ENCODE data around the gene VEPH1. TPM values are rescaled to one million over a fixed set of nuclear protein-coding genes. Genes with fewer than 3 reads are reported as not detected.
"Not testable (repeated sequence)": the region's sequence is repeated elsewhere in the genome, so short reads cannot be mapped to it uniquely, and the experiment has no call there.

Gene VEPH1
- total RNA-seq, 1 experiment from 2014 or later: 127 TPM

- no peak for DNase-seq (ENCODE audit: low read depth)
- in situ Hi-C loops (cut with HindIII; ENCODE audit: low pct_unique_long_range_greater_than_20kb, low sequenced_read_pairs): no loop called here
Observed at GRCh38 chr3:157376603-157377300, 126.5 kb downstream of the VEPH1 start.

DNA sequence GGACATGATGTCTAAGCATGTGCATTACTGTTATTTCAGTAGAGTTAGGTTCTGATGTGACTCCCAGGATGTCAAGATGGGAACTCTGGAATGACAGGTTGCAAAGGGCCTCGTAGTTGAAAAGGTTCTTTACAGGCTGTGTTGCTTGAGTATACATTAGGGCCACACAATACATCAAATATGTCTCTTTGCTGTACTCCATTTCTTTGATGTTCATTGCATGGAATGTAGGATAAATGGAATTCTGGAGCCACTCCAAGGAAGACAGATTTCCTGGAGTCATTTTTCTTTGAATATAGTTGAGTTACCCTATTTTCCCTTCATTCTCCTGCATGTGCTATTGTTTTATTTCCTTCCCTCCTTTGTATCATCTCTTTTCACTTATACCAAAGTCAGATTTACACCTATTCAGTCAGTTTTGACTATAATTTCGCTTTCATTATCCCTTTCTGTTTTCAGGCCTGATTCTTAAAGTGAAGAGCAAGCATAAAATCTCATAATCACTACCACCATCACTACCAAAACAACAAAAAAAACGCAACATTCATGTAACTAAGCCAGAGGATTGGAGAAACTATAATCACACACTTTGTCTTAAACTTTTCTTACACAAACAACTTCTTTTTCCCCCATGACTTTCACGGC lies 127.8 kb downstream of the VEPH1 start:
- no peak for DNase-seq (ENCODE audit: low read depth)
- in situ Hi-C loops (cut with HindIII; ENCODE audit: low pct_unique_long_range_greater_than_20kb, low sequenced_read_pairs): no loop called here

DNA sequence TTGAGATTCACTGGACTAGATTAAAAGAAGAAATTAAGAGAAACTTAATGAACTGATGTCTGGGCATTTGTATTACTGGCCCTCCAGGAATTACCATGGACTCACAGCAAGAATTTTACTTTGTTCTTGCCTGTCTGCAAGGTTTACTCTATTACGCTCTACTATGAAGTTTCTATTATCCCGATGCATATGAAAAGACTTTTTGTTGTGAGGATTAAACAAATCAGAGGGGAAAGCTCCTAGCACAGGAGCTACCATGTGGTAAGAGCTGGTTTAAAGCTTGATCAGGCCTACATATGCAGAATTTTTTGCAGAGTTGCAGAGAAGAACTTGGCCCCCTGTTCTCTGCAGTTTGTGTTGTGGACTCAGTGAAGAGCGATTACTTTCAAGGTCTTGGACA lies 128.3 kb downstream of the VEPH1 start:
- no peak for DNase-seq (ENCODE audit: low read depth)
- in situ Hi-C loops (cut with HindIII; ENCODE audit: low pct_unique_long_range_greater_than_20kb, low sequenced_read_pairs): no loop called here

DNA sequence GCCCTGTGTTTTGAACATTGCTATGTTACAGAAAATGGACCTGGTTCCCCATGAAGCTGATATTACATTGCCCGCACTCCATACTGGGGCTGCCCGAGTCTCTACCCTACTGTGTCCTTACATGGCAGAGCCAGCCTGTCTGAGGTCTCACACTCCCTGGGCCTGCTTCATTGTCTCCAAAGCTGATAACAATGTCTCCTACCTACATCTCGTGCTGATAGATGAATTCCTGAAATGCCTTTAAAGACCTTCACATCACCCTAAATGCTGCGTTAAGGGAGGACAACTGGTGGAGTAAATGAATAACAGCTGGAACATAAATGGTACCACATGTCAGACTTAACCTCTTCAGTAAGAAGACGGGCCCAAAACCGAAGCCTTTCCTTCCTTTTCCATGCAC lies 129.4 kb downstream of the VEPH1 start:
- DNase-seq (ENCODE audit: low read depth): no peak
- in situ Hi-C loops (cut with HindIII; ENCODE audit: low pct_unique_long_range_greater_than_20kb, low sequenced_read_pairs): no loop called here

DNA sequence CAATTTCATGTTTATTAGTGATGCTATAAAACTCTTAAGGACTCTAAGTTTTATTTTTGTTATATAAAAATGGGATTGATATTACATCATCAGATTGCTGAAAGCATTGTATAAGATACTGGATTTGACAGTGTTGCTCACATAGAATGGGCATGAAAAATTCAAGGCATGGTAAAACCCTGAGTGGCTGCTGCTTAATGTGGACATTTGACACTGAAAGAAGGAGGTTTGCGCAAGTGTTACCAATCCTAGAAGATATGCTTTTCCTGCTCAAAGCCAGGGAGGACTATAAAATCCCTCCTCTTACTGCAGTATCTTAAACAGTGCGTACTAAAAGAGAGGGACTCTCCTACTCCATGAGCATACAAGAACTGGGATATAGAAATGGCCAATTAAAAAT lies 132.3 kb downstream of the VEPH1 start:
- DNase-seq (ENCODE audit: low read depth): no peak
- in situ Hi-C loops (cut with HindIII; ENCODE audit: low pct_unique_long_range_greater_than_20kb, low sequenced_read_pairs): no loop called here

- in situ Hi-C loops (cut with HindIII; ENCODE audit: low pct_unique_long_range_greater_than_20kb, low sequenced_read_pairs): no loop called here
- peak; percentile 74 for DNase-seq (ENCODE audit: low read depth)
Observed at GRCh38 chr3:157369727-157370421, 133.3 kb downstream of the VEPH1 start.

DNA sequence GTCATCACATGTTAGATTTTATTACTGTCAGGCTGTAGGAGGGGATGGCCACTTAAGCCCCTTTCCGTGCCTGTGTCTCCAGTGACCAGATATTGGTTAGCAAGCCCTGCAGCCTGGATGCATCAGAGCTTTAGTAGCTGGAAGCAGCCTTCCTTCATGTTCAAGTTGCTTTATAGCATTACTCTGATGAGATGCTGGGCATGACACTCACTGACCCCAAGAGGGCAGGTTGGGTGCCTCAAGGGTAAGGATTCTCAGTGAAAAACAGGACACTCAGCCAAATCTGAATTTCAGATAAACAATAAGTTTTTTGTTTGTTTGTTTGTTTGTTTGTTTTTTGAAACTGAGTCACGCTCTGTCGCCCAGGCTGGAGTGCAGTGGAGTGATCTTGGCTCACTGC lies 135.0 kb downstream of the VEPH1 start:
- DNase-seq (ENCODE audit: low read depth): no peak
- in situ Hi-C loops (cut with HindIII; ENCODE audit: low pct_unique_long_range_greater_than_20kb, low sequenced_read_pairs): no loop called here

- no peak for DNase-seq (ENCODE audit: low read depth)
- in situ Hi-C loops (cut with HindIII; ENCODE audit: low pct_unique_long_range_greater_than_20kb, low sequenced_read_pairs): no loop called here
Observed at GRCh38 chr3:157363393-157363792, 139.8 kb downstream of the VEPH1 start.

- in situ Hi-C loops (cut with HindIII; ENCODE audit: low pct_unique_long_range_greater_than_20kb, low sequenced_read_pairs): no loop called here
- DNase-seq (ENCODE audit: low read depth): no peak
Observed at GRCh38 chr3:157362348-157362747, 140.9 kb downstream of the VEPH1 start.

DNA sequence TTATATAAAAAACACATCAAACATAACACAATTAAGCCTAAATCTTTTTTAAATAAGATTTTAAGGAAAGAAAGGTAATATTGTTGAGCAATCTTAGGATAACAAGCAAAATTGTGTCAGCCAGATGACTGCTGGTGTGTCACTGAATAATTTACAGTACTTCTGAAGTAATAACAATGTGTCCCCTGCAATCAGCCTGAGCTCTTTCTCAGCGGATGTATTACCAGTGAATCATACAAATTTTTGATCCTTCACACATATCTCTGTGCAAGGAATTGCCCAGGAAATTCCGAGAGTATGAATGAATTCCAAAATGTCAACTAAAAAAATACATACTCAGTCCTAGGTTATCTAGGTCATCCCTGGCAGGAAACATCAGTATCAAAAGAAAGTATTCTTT lies 143.2 kb downstream of the VEPH1 start:
- peak; percentile 73 for DNase-seq (ENCODE audit: low read depth)
- in situ Hi-C loops (cut with HindIII; ENCODE audit: low pct_unique_long_range_greater_than_20kb, low sequenced_read_pairs): no loop called here

GRCh38 chr3:157356541-157356940 lies 146.7 kb downstream of the VEPH1 start:
- in situ Hi-C loops (cut with HindIII; ENCODE audit: low pct_unique_long_range_greater_than_20kb, low sequenced_read_pairs): no loop called here
- no peak for DNase-seq (ENCODE audit: low read depth)

GRCh38 chr3:157355276-157355675 lies 147.9 kb downstream of the VEPH1 start:
- in situ Hi-C loops (cut with HindIII; ENCODE audit: low pct_unique_long_range_greater_than_20kb, low sequenced_read_pairs): no loop called here
- peak; percentile 23 for DNase-seq (ENCODE audit: low read depth)

DNA sequence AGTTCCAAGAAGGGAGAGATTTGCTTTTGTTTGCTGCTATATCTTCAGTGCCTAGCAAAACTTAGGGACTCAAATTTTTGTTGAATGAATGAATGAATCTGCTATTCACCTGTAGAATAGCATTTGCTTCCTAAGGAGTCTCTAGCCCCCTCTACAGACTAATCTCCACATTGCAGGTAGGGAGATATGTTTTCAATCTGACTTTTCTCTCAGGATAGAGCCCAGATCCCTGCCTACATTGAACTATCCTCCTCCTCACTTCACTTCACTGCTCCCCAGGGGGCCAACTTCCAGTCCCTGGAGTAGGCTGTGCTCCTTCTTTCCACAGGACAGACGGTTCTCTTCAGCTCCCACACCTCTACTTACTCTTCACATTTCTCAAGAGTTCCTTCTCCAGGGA lies 148.5 kb downstream of the VEPH1 start:
- peak; percentile 19 for DNase-seq (ENCODE audit: low read depth)
- in situ Hi-C loops (cut with HindIII; ENCODE audit: low pct_unique_long_range_greater_than_20kb, low sequenced_read_pairs): no loop called here

GRCh38 chr3:157354254-157354653 lies 149.0 kb downstream of the VEPH1 start:
- in situ Hi-C loops (cut with HindIII; ENCODE audit: low pct_unique_long_range_greater_than_20kb, low sequenced_read_pairs): no loop called here
- no peak for DNase-seq (ENCODE audit: low read depth)

DNA sequence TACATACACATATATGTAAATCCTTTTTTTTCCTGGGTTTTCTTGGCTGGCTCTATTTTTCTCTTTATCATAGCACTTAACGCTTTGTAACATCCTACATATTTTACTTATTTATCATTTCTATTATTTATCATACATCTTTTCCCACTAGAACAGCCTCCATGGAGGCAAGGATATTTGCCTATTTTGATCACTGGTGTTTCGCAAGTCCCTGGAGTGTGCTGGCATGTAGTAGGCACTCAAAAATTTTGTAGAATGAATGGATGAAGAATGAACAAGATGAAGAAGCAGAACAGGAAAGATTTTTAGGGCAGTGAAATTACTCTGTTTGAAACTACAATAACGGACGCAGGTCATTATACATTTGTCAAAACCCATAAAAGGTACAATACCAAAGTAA lies 149.6 kb downstream of the VEPH1 start:
- DNase-seq (ENCODE audit: low read depth): no peak
- in situ Hi-C loops (cut with HindIII; ENCODE audit: low pct_unique_long_range_greater_than_20kb, low sequenced_read_pairs): no loop called here

GRCh38 chr3:157351981-157352380 lies 151.2 kb downstream of the VEPH1 start:
- in situ Hi-C loops (cut with HindIII; ENCODE audit: low pct_unique_long_range_greater_than_20kb, low sequenced_read_pairs): no loop called here
- no peak for DNase-seq (ENCODE audit: low read depth)

DNA sequence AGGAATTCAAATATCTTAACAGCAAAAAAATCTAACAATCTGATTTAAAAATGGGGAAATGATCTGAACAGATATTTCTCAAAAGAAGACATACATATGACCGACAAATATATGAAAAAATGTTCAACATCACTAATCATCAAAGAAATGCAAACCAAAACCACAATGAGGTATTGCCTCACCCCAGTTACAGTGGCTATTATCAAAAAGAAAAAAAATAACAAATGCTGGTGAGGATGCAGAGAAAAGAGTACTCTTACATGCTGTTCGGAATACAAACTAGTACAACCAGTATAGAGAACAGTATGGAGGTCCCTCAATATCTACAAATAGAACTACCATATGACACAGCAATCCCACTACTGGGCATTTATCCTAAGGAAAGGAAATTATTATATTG lies 152.6 kb downstream of the VEPH1 start:
- DNase-seq (ENCODE audit: low read depth); in situ Hi-C loops (cut with HindIII; ENCODE audit: low pct_unique_long_range_greater_than_20kb, low sequenced_read_pairs): not testable (repeated sequence)

DNA sequence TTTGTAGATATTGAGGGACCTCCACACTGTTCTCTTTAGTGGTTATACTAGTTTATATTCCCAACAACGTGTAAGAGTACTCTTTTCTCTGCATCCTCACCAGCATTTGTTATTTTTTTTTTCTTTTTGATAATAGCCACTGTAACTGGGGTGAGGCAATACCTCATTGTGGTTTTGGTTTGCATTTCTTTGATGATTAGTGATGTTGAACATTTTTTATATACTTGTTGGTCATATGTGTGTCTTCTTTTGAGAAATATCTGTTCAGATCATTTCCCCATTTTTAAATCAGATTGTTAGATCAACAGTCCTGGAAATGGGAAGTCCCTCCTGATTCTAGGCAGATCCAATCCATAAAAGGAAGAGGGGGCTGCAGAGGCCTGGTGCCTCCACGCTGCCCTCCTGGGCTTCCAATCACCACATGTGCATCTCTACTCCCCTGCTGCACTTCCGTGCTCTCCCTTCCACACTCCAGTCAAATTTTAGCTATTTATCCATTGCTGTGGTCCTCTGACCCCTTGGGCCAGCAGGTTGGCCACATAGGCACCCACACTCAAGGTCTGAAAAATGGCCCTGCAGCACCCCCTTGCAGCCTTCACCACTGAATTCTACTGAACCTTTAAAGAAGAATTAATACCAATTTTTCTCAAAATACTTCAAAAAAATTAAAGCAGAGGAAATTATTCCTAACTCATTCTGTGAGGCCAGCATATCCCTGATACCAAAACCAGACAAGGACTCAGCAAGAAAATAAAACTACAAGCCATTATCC lies 154.7 kb downstream of the VEPH1 start:
- in situ Hi-C loops (cut with HindIII; ENCODE audit: low pct_unique_long_range_greater_than_20kb, low sequenced_read_pairs); DNase-seq (ENCODE audit: low read depth): not testable (repeated sequence)
